ENCODE measurements around the gene SPTBN4. TPM values are rescaled to one million over a fixed set of nuclear protein-coding genes. Genes with fewer than 3 reads are reported as not detected.

The SPTBN4 gene
- total RNA-seq, 6 donors from 2014 or later = 0.33 to 8.4 (median 0.67) TPM

GRCh38 chr19:40528078-40528477, 61.3 kb downstream of the SPTBN4 start:
- peaks cover 0 to 8% (median 4%) of the 10 kb centered on the region in 4 donors for H3K27me3 ChIP-seq
- TF ChIP-seq POLR2A (IDR thresholded peaks at IDR 0.05) = no peak
- TF ChIP-seq EP300 (IDR thresholded peaks at IDR 0.05) = no peak
- no peak for TF ChIP-seq POLR2AphosphoS5 (IDR thresholded peaks at IDR 0.05)
- TF ChIP-seq CTCF (IDR thresholded peaks at IDR 0.05) = no peak
- H3K4me1 ChIP-seq = peaks cover 9 to 26% (median 15%) of the 10 kb centered on the region in 4 donors
- 81% methylated on average over 3 to 6 of the region's 6 CpGs for whole genome bisulfite sequencing, 2 donors
- DNase-seq (peak in 1 of 2 donors; percentile 61), ATAC-seq (ENCODE audit: low FRiP score in 2 of 2) (no peak)
- no peak overlapping the region for H3K4me3 ChIP-seq
- H3K36me3 ChIP-seq = no peaks in the 10 kb centered on the region
- H3K27ac ChIP-seq = no peak overlapping the region
- no peaks in the 10 kb centered on the region for H3K9me3 ChIP-seq

- Histone ChIP-seq H3K9me3 (no peaks in the 10 kb centered on the region), H3K4me1 (peaks cover 9 to 23% (median 15%) of the 10 kb centered on the region in 4 donors), H3K4me3 (peak overlapping the region in 1 of 4 donors; percentile 57), H3K27me3 (peaks cover 0 to 8% (median 4%) of the 10 kb centered on the region in 4 donors), H3K27ac (no peak overlapping the region), H3K36me3 (no peaks in the 10 kb centered on the region)
- DNase-seq = no peak
- no peak for ATAC-seq (ENCODE audit: low FRiP score in 2 of 2)
- TF ChIP-seq POLR2A (IDR thresholded peaks at IDR 0.05) (no peak), EP300 (IDR thresholded peaks at IDR 0.05) (no peak), CTCF (IDR thresholded peaks at IDR 0.05) (no peak), POLR2AphosphoS5 (IDR thresholded peaks at IDR 0.05) (no peak)
- WGBS, 2 donors = 69 to 72% methylated on average over 13 to 14 of the region's 14 CpGs
Observed at GRCh38 chr19:40528533-40529092, 61.8 kb downstream of the SPTBN4 start.

- ATAC-seq (ENCODE audit: low FRiP score in 2 of 2) = peak; percentile 89 to 95
- Histone ChIP-seq H3K27me3 (peaks cover 0 to 8% (median 4%) of the 10 kb centered on the region in 4 donors), H3K4me1 (peaks cover 9 to 23% (median 15%) of the 10 kb centered on the region in 4 donors), H3K36me3 (no peaks in the 10 kb centered on the region), H3K27ac (peak overlapping the region in 1 of 4 donors; percentile 65), H3K9me3 (peaks cover 0 to 6% (median 0%) of the 10 kb centered on the region in 4 donors), H3K4me3 (peak overlapping the region in 3 of 4 donors; percentile 45 to 57 (median 51))
- 4% methylated on average over 33 to 43 of the region's 54 CpGs for WGBS, 2 donors
- peak; percentile 90 to 97 for DNase-seq
- no peak for TF ChIP-seq EP300 (IDR thresholded peaks at IDR 0.05)
- TF ChIP-seq POLR2AphosphoS5 (IDR thresholded peaks at IDR 0.05) = peak in 1 of 2 donors; percentile 25
- TF ChIP-seq POLR2A (IDR thresholded peaks at IDR 0.05) = no peak
- peak; percentile 92 to 99 (median 98) for TF ChIP-seq CTCF (IDR thresholded peaks at IDR 0.05)
Observed at GRCh38 chr19:40529093-40529954, 62.5 kb downstream of the SPTBN4 start.

- Histone ChIP-seq H3K4me3 (peak overlapping the region in 2 of 4 donors; percentile 32 to 57), H3K4me1 (peaks cover 9 to 23% (median 15%) of the 10 kb centered on the region in 4 donors), H3K9me3 (peaks cover 0 to 6% (median 0%) of the 10 kb centered on the region in 4 donors), H3K36me3 (no peaks in the 10 kb centered on the region), H3K27ac (no peak overlapping the region), H3K27me3 (peaks cover 0 to 8% (median 4%) of the 10 kb centered on the region in 4 donors)
- 11 to 32% methylated on average over 3 to 19 of the region's 75 CpGs for WGBS, 2 donors
- DNase-seq = peak in 1 of 2 donors; percentile 86
- TF ChIP-seq CTCF (IDR thresholded peaks at IDR 0.05) = peak in 2 of 6 experiments; percentile 18 to 34
- no peak for TF ChIP-seq POLR2A (IDR thresholded peaks at IDR 0.05)
- ATAC-seq (ENCODE audit: low FRiP score in 2 of 2) = no peak
Observed at GRCh38 chr19:40530091-40530901, 63.5 kb downstream of the SPTBN4 start.

Data from upper lobe of left lung (tissue), 6 donors.